Coronary artery (tissue), 2 donors: ENCODE results near the gene C16orf96.
A peak's percentile ranks its signal among the peaks of the same experiment; 100 is the strongest.

ENCODE experiments used
- DNase-seq: peaks from one replicate; pipeline ENCODE4 v3.0.0-alpha.2; 2017; ENCODE audit warnings: low spot score
- H3K27ac ChIP-seq, 2 donors: fragments of 200-600 bp; sonication (generic); one replicate each; pipeline ENCODE4 v1.5.1; 2016 to 2019
- H3K4me3 ChIP-seq: fragments of 200-600 bp; sonication (generic); 2 replicates; pipeline ENCODE4 v1.5.1; 2016; ENCODE audit warnings: mild to moderate bottlenecking, moderate library complexity
- TF ChIP-seq, protein P1 (sequence below): fragments of 200-600 bp; sonication (generic); IDR thresholded peaks from one replicate; pipeline ENCODE4 v1.5.1; 2019; ENCODE audit warnings: antibody characterized with exemption

Gene C16orf96

DNA sequence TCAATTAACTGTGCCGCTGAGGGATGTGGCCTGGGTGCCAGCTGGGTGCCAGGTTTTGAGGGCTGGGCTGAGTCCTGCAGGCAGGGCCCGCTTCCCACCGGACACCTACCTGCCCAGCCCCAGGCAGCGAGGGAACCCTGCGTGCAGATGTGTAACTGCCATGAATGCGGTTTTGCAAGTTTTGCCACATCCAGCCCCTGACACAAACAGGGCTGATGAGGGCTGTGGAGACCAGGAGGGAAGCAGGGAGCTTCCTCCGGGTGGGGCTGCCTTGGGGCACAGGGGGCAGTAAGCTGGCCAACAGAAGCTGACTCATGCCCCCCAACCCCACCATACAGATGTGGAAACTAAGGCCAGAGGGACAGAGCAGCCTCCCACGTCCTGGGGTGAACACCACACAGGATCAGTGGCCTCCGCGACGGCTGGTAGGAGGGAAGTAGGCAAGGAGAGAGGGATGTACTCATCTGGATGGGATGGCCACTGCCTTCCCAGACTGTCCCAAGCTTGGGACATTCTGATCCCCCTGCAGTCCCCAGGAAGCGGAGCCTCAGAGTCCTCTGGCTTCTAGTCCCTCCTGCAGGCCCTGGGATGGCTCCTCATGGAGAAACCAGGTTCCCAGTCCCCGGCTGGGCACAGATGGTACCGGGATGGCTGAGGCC is 57.0 kb downstream of the C16orf96 start:
- DNase-seq: no peak

GRCh38 chr16:4613636-4614570 is 57.8 kb downstream of the C16orf96 start:
- DNase-seq: no peak
- Histone ChIP-seq H3K4me3 (peak overlapping the region; percentile 100), H3K27ac (peak overlapping the region; percentile 75 to 97)
- TF ChIP-seq, protein P1, sequence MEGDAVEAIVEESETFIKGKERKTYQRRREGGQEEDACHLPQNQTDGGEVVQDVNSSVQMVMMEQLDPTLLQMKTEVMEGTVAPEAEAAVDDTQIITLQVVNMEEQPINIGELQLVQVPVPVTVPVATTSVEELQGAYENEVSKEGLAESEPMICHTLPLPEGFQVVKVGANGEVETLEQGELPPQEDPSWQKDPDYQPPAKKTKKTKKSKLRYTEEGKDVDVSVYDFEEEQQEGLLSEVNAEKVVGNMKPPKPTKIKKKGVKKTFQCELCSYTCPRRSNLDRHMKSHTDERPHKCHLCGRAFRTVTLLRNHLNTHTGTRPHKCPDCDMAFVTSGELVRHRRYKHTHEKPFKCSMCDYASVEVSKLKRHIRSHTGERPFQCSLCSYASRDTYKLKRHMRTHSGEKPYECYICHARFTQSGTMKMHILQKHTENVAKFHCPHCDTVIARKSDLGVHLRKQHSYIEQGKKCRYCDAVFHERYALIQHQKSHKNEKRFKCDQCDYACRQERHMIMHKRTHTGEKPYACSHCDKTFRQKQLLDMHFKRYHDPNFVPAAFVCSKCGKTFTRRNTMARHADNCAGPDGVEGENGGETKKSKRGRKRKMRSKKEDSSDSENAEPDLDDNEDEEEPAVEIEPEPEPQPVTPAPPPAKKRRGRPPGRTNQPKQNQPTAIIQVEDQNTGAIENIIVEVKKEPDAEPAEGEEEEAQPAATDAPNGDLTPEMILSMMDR: no peak

More for the DNA sequence above, 57.0 kb downstream of the C16orf96 start:
- H3K4me3 ChIP-seq: peak overlapping the region; percentile 100
- TF ChIP-seq, protein P1: no peak
- H3K27ac ChIP-seq: peak overlapping the region; percentile 75 to 97

- TF ChIP-seq, protein P1: no peak
- H3K4me3 ChIP-seq: peak within 1 kb of the TSS; percentile 100
- DNase-seq: peak; percentile 92
- peak within 1 kb of the TSS; percentile 88 to 97 for H3K27ac ChIP-seq
Observed at GRCh38 chr16:4614571-4615383, 58.6 kb downstream of the C16orf96 start, which contains the start of gene UBALD1. UBALD1 (minus strand) TSS chr16:4614888; CDS start chr16:4614797, 91 bp downstream.

GRCh38 chr16:4615384-4616046 is 59.4 kb downstream of the C16orf96 start:
- no peak for DNase-seq
- TF ChIP-seq, protein P1: no peak
- Histone ChIP-seq H3K4me3 (peak overlapping the region; percentile 100), H3K27ac (peak overlapping the region; percentile 88 to 97)

GRCh38 chr16:4616047-4616811 is 60.1 kb downstream of the C16orf96 start:
- TF ChIP-seq, protein P1: no peak
- Histone ChIP-seq H3K4me3 (peak overlapping the region; percentile 100), H3K27ac (peak overlapping the region; percentile 97 to 98)
- DNase-seq: peak; percentile 100

GRCh38 chr16:4617880-4618279 is 61.7 kb downstream of the C16orf96 start:
- Histone ChIP-seq H3K27ac (peak overlapping the region in 1 of 2 donors; percentile 39), H3K4me3 (no peak overlapping the region)
- DNase-seq: no peak
- TF ChIP-seq, protein P1: no peak
